DMS79 treated with DMSO at 0.1 percent for 48 hours (cell line): ENCODE measurements around the gene PPP1R13B.

Experiments used
- DNase-seq: peaks from one replicate; lab custom pipeline; 2025; lab: John Stamatoyannopoulos, UW

Gene PPP1R13B

GRCh38 chr14:103698380-103699260, 148.8 kb downstream of the PPP1R13B start:
- no peak for DNase-seq

- no peak for DNase-seq
These were observed 149.6 kb downstream of the PPP1R13B start for GRCh38 chr14:103697603-103698379.

- DNase-seq, result no peak
These were observed 150.2 kb downstream of the PPP1R13B start for GRCh38 chr14:103697206-103697602.

DNA sequence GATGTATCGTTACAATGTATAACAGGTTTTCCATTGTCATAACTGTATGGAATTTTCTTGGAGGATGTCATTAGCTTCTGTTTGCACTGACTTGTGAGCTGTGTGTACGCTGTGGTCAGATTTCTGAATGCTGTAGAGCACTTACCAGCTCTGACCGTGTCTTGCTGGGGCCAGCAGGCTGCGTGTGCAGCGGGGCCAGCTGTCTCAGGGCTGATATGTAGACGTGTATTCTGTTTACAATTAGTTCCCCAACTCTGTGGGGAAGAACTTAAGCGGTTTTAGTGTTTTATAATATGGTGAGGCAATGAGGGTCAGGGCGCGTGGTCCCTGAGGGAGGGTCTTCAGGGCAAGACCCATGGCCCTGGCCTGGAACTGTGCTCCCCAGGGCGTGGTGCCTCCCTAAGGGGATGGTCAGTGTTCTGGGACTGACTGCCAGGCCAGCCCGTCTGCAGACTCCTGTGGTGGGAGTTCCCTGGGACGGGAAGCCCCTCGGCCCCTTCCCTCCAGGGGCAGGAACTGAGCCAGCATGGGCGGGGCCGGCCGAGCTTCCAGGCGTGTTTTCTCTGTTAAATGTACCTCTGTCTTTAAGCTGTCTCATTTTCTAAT, 150.8 kb downstream of the PPP1R13B start:
- DNase-seq, result peak; percentile 45

- no peak for DNase-seq
These were observed 151.3 kb downstream of the PPP1R13B start for GRCh38 chr14:103696070-103696402.

DNA sequence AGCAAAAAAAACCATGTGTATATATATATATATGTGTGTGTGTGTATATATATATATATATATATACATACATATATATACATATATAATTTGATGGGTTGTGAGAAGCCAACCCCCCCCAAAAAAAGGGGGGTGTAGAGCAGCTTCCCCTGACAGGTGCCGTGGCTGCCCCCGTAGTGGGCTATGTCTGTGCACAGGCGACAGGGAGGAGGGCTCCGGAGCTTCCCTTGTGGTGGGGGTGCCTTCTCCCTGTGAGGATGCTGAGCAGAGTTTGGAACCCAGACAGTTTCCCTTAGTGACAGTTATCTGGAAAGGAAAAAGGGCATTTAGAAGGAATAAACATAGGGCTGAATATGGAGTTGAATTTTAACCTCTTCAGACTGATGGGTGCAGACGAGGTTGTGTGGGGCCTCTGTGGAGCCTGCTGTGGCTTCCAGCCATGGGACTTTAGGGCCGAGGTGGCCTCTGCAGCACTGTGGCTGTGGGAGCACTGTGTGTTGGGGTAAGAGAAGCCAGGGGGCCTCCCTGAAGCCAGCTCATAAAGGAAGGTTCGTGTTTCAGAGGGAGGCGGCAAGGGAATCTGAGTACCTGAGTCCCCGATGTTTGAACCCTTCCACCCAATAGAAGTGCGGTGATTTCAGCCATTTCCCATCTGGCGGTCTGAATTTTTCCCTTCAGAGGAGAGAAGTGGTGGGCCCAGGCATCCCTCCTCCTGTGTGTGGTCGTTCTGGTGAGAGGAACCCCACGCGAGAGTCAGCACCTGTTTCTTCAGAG, 151.9 kb downstream of the PPP1R13B start:
- no peak for DNase-seq

DNA sequence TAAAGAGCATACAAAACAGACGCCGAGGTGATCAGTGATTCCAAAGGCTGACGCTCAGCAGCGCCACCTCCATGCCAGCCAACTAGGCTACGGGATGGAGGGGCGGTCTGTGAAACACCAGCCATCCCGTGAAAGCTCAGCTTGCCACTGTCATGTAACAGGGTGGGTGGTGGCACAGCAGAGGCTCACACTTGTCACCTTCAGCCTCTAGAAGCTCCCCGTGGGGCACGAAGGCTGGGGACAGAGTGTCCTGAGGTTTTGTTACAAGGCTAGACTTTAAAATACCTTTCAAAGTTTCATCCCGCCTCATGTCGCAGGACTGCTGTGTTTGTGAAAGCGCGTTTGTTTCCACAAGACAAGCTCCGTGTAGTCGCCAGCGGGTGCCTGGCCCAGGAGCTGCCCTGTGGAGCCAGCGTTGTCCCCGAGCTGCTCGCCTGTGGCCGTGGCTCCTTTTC, 152.8 kb downstream of the PPP1R13B start:
- no peak for DNase-seq

DNA sequence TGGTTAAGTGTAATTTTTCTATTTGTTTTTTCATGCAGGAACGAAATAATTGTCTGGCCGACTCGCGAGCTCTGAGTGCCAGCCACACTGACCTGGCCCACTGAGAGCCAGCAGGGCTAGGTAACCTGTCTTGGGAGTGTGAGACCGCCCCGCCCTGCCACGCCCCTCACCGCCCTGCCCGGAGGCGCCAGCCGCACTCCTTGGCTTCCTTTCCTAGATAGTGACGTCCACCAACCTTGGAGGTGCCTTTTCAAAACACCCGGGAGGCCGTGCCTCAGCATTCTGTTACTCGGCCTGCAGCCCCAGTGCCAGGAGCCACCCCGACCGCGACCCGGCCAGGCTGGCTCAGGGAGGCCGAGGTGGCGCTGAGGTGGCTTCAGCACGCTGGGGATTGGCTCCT, 153.9 kb downstream of the PPP1R13B start:
- DNase-seq, result no peak

DNA sequence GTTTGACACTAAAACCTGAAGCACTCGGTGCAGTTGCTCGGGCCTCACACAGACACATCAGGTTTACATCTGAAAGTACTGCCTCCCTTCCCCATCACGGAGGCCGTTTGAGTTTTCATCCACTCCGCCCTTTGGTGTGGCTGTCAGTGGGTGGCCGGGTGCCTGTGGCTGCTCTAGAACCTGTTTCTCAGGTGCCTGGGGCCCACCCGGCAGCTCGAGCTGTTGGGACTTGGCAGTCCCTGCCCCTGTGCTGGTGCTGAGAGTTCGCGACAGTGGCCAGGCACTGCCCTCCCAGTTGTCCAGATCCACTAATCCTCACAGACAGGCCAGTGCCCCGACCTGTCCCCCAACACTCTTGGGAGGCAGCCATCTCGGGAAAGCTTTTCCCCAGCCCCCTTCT, 154.5 kb downstream of the PPP1R13B start:
- DNase-seq, result no peak

- no peak for DNase-seq
These were observed 155.2 kb downstream of the PPP1R13B start for GRCh38 chr14:103692159-103692558.

DNA sequence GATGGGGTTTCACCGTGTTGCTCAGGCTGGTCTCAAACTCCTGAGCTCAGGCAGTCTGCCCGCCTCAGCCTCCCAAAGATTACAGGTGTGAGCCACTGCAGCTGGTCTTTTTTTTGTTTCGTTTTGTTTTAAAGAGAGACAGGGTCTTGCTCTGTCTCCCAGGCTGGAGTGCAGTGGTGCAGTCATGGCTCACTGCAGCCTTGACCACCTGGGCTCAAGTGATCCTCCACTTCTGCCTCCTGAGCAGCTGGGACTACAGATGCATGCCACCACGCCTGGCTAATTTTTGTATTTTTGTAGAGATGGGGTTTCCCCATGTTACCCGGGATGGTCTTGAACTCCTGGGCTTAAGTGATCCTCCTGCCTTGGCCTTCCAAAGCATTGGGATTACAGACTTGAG, 155.7 kb downstream of the PPP1R13B start:
- peak; percentile 69 for DNase-seq

- DNase-seq, result no peak
These were observed 157.0 kb downstream of the PPP1R13B start for GRCh38 chr14:103690332-103690731.

DNA sequence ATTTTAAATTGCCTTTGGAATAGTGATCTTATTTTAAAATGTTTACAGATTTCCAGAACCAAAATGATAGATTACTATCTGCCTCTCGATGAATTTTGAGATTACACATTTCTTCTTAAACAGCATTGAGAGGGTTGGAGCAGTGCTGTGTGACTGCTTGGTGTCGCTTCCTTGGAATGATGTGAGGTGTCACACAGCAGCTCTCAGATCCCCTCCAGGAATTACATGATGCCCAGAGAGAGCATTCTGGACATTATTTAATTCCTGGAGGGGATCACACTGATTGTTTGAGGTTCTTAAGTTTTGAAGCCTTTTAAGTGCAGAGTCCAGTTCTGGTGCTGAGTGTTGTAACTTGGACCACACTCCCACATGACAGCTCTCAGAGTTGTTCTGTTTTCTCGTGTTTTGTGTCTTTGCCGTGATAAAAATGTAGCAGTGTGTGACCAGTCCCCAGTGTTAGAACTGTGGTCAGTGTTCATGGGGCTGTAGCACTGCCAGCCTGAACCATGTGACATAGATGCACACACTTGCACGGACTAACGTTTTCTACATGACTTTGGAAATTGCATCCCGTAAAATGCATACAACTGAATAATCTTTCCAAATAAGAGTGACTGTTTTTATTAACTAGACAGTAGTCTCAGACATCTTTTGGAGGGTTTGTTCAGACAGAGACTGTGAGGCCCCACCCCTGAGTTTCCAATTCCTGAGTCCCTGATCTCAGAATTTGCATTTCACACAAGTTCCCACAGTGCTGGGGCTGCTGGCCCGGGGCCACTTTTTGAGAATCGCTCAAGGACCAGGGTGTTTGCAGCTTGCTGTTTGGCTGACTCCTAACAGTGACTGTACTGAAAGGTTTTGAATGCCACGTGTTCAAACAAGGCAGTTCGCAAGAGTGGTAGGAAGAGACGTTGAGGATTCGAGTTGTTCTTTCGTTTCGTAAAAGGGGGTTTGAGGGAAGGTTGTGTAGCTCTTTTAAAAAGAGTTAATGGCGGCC, 158.2 kb downstream of the PPP1R13B start:
- peak; percentile 59 for DNase-seq

GRCh38 chr14:103688441-103688840, 158.9 kb downstream of the PPP1R13B start:
- DNase-seq, result no peak

- no peak for DNase-seq
These were observed 159.7 kb downstream of the PPP1R13B start for GRCh38 chr14:103687712-103688111.

DNA sequence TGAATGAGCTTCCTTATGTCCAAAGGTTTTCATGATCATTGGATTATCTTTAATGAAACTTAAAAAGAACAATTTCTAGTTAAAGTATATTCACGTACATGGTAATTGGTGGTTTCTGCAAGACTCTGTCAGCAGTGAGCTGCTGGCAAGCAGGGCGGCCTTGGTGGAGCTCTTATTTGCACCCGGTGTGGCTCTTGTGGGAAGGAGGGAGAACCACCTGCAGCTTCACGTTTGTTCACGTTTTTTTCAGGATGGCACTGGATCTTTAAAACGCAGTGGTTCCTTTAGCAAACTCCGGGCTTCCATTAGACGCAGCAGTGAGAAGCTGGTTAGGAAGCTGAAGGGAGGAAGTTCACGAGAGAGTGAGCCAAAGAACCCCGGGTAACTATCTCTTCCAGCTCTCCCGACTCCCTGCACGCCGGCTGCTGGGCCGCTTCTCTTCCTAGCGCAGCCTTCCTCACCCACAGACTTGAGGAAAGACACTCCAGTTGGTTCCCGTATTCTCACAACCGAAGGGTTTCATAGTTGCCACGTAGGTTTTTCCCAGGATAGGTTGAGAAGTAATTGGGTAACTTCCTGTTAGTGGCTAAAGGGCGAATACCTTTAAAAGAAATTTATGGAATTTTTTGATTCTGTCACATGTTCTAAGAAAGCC, 160.4 kb downstream of the PPP1R13B start:
- no peak for DNase-seq

- DNase-seq, result no peak
These were observed 161.8 kb downstream of the PPP1R13B start for GRCh38 chr14:103685276-103686211.

DNA sequence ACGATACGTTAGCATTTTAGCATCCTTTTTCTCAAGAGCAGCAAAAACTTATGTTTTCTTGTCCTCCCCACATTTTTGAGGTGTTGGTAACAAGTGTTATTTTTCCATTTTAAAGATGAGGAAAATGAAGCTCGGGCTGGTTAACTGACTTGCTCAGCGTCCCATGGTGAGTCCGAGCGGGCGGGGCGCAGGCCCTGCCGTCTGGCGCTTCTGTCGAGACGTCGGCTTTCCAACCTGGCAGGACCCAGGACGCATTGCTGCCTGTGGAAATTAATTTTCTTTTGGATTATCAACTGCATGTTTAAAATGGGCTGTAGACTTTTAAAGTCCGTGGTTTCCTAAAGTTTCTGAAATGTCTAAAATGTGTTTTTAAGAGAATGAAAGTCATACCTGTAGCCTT, 162.5 kb downstream of the PPP1R13B start:
- no peak for DNase-seq

- DNase-seq, result no peak
These were observed 162.9 kb downstream of the PPP1R13B start for GRCh38 chr14:103684471-103684870.
